ENCODE results near the gene RGL3.
A peak's percentile ranks its signal among the peaks of the same experiment; 100 is the strongest.

Gene RGL3

DNA sequence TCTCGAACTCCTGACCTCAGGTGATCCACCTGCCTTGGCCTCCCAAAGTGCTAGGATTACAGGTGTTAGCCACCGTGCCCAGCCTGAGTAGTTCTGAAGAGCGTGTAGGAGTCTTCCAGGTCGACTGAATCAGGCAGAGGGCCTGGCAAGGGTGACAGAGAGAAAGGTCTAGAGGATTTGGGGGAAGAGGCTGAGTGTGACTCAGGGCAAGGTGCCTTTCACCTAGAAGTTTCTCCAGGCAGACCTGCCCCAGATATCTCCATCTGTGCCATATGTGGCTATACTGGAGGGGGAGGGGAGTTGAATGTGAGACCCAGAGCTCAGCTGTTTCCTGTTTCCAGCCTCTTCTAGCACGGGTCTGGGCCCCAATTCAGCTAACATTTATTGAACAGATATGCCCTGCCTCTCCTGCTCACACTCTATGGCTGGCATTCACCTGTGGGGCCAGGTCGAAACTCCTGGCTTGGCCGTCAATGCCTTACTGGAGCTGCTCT, 71.5 kb downstream of the RGL3 start:
- no peak for TF ChIP-seq CTCF (IDR thresholded peaks at IDR 0.05; ENCODE audit: low read depth, low read length)
- no peak overlapping the region for H3K4me3 ChIP-seq (ENCODE audit: low read depth, low read length)

GRCh38 chr19:11346104-11346940, 72.8 kb downstream of the RGL3 start, which contains the start of the genes CCDC159 and TMEM205:
TSS of gene CCDC159 (plus strand) at chr19:11346519. CDS start at chr19:11346607, 88 bp downstream.
TSS of gene TMEM205 (minus strand) at chr19:11346268. CDS start at chr19:11345619, 649 bp downstream.
- H3K4me3 ChIP-seq (ENCODE audit: low read depth, low read length) = peak within 1 kb of the TSS; percentile 83
- TF ChIP-seq CTCF (IDR thresholded peaks at IDR 0.05; ENCODE audit: low read depth, low read length) = no peak

DNA sequence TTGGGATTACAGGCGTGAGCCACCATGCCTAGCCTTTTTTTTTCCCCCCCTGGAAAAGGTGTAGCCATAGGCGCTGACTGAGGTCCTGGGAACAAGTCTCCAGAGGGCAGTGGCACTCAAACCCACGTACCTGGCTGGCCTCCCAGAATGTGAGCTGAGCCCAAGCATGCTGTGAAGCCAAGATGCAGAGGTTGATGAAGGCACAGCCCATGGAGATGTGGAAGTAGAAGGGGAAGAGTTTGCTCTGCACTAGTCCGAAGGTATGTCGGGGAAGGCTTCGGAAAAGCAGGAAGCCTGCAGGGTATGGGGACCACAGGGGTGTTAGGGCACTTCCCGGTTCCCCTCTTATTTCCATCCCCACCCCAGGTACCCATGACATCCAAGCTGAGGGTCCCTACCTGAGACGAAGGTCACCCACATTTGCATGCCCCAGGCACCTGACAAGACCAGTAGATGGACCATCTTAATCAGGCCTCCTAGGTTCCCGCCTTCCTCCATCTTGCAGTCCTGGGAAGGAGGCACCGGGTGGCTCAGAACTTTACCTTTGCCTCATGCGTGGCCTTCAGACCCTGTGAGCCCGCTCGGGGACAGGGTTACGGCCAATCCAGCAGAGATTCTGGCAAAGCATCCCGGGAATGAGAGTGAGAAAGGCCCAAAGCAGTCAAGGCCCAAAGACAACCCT, 73.9 kb downstream of the RGL3 start:
- no peak for TF ChIP-seq CTCF (IDR thresholded peaks at IDR 0.05; ENCODE audit: low read depth, low read length)
- H3K4me3 ChIP-seq (ENCODE audit: low read depth, low read length) = peak overlapping the region; percentile 83

Data from WI38 (cell line).